ENCODE measurements around the gene DCUN1D4. TPM values are rescaled to one million over a fixed set of nuclear protein-coding genes. Genes with fewer than 3 reads are reported as not detected.

The DCUN1D4 gene
- total RNA-seq: 33.6 and 39.9 TPM in 2 replicates
- 17.1 and 17.3 TPM in 2 replicates for polyA plus RNA-seq

GRCh38 chr4:51842554-51843308 is at the start of gene DCUN1D4:
DCUN1D4 (plus strand) TSS chr4:51843153; CDS start chr4:51843243, 90 bp downstream.
- peak; percentile 100 for DNase-seq (ENCODE audit: low spot score)
- no peak for TF ChIP-seq EZH2phosphoT487 (IDR thresholded peaks at IDR 0.05; ENCODE audit: low read depth, severe bottlenecking, unreplicated experiment)
- peak; percentile 24 for TF ChIP-seq CTCF (IDR thresholded peaks at IDR 0.05; ENCODE audit: poor library complexity)
- Histone ChIP-seq H3K36me3 (replicated peaks; ENCODE audit: insufficient read depth, low read depth) (no peaks in the 10 kb centered on the region), H4K20me1 (ENCODE audit: insufficient read depth, poor library complexity, severe bottlenecking) (peaks cover 19% of the 10 kb centered on the region), H3K4me1 (ENCODE audit: insufficient read depth) (no peaks in the 10 kb centered on the region), H3K9me2 (replicated peaks; ENCODE audit: insufficient read depth) (no peaks in the 10 kb centered on the region), H3K9me3 (ENCODE audit: low read depth) (no peaks in the 10 kb centered on the region), H3K4me3 (peak within 1 kb of the TSS; percentile 76), H3K79me2 (peaks cover 33% of the 10 kb centered on the region), H3K4me2 (peak within 1 kb of the TSS; percentile 93), H3K27me3 (no peaks in the 10 kb centered on the region), H2AFZ (peak within 1 kb of the TSS; percentile 98), H3K27ac (peak within 1 kb of the TSS; percentile 88)
- 1% methylated on average over 60 of the region's 68 CpGs for WGBS (ENCODE audit: low lambda C conversion rate, missing lambda C conversion rate)

- Histone ChIP-seq H2AFZ (no peak overlapping the region), H3K9me3 (ENCODE audit: low read depth) (no peaks in the 10 kb centered on the region), H3K79me2 (no peaks in the 10 kb centered on the region), H3K27ac (no peak overlapping the region), H3K4me2 (no peak overlapping the region), H3K36me3 (replicated peaks; ENCODE audit: insufficient read depth, low read depth) (no peaks in the 10 kb centered on the region), H3K9me2 (replicated peaks; ENCODE audit: insufficient read depth) (no peaks in the 10 kb centered on the region), H3K4me3 (no peak overlapping the region), H3K27me3 (no peaks in the 10 kb centered on the region), H4K20me1 (ENCODE audit: insufficient read depth, poor library complexity, severe bottlenecking) (no peaks in the 10 kb centered on the region), H3K4me1 (ENCODE audit: insufficient read depth) (no peaks in the 10 kb centered on the region)
- TF ChIP-seq EZH2 (IDR thresholded peaks at IDR 0.05; ENCODE audit: borderline replicate concordance) (no peak), EZH2phosphoT487 (IDR thresholded peaks at IDR 0.05; ENCODE audit: low read depth, severe bottlenecking, unreplicated experiment) (no peak), CTCF (IDR thresholded peaks at IDR 0.05; ENCODE audit: poor library complexity) (no peak)
- DNase-seq (ENCODE audit: low spot score): no peak
- 90% methylated on average over 8 of the region's 8 CpGs for WGBS (ENCODE audit: low lambda C conversion rate, missing lambda C conversion rate)
Observed at GRCh38 chr4:51820443-51821234, 22.3 kb upstream of the DCUN1D4 start.

DNA sequence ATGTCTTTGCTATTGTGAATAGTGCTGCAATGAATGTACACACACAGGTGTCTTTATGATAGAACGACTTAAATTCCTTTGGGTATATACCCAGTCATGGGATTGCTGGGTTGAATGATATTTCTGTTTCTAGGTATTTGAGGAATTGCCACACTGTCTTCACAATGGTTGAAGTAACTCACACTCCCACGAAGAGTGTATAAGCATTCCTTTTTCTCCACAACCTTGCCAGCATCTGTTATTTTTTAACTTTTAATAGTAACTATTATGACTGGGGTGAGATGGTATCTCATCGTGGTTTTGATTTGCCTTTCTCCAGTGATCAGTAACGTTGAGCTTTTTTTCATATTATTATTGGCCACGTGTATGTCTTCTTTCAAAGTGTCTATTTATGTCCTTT is 17.6 kb upstream of the DCUN1D4 start:
- no peaks in the 10 kb centered on the region for H4K20me1 ChIP-seq (ENCODE audit: insufficient read depth, poor library complexity, severe bottlenecking)
- WGBS (ENCODE audit: low lambda C conversion rate, missing lambda C conversion rate): 67% methylated on average over 5 of the region's 5 CpGs
- H3K27me3 ChIP-seq: no peaks in the 10 kb centered on the region
- H3K4me1 ChIP-seq (ENCODE audit: insufficient read depth): no peaks in the 10 kb centered on the region
- no peak overlapping the region for H3K4me2 ChIP-seq
- H3K9me2 ChIP-seq (replicated peaks; ENCODE audit: insufficient read depth): no peaks in the 10 kb centered on the region
- no peaks in the 10 kb centered on the region for H3K9me3 ChIP-seq (ENCODE audit: low read depth)
- no peak overlapping the region for H2AFZ ChIP-seq
- H3K36me3 ChIP-seq (replicated peaks; ENCODE audit: insufficient read depth, low read depth): no peaks in the 10 kb centered on the region
- no peaks in the 10 kb centered on the region for H3K79me2 ChIP-seq
- H3K4me3 ChIP-seq: no peak overlapping the region
- no peak for TF ChIP-seq CTCF (IDR thresholded peaks at IDR 0.05; ENCODE audit: poor library complexity)
- no peak for TF ChIP-seq EZH2phosphoT487 (IDR thresholded peaks at IDR 0.05; ENCODE audit: low read depth, severe bottlenecking, unreplicated experiment)
- TF ChIP-seq EZH2 (IDR thresholded peaks at IDR 0.05; ENCODE audit: borderline replicate concordance): no peak
- no peak overlapping the region for H3K27ac ChIP-seq
- DNase-seq (ENCODE audit: low spot score): no peak

Data from hepatocyte (in vitro differentiated cells).